OCI-LY7 (cell line): ENCODE data around the gene SCN8A. TPM values are rescaled to one million over a fixed set of nuclear protein-coding genes. Genes with fewer than 3 reads are reported as not detected.

Experiments
- BruUV-seq: library from RNA; stranded (reverse); fragments of 400-500 nt; replicated peaks from 2 replicates; lab custom pipeline; 2021; lab: Mats Ljungman, UMichigan
- CTCF ChIA-PET: fragments of 300-600 bp; sonication (Branson Sonifier 250); formaldehyde crosslinking; loops from one replicate; lab custom pipeline; 2022; ENCODE audit warnings: antibody characterized with exemption; ENCODE audit not compliant: unreplicated experiment; lab: Charles Lee
- POLR2A ChIA-PET: fragments of 300-600 bp; sonication (Branson Sonifier 250); formaldehyde crosslinking; loops from one replicate; lab custom pipeline; 2022; ENCODE audit warnings: antibody characterized with exemption; lab: Charles Lee
- DNase-seq: peaks from one replicate; pipeline ENCODE4 v3.0.0-alpha.2; 2015; ENCODE audit warnings: low spot score
- H2AFZ ChIP-seq: fragments of 200-600 bp; sonication (generic), shearing (Covaris generic); 2 replicates; pipeline ENCODE4 v1.6.1; 2014; ENCODE audit warnings: mild to moderate bottlenecking, antibody characterized with exemption, low read length, moderate library complexity
- H3K27ac ChIP-seq: fragments of 200-600 bp; sonication (generic); 2 replicates; pipeline ENCODE4 v1.5.1; 2014; ENCODE audit warnings: mixed run types, low read depth, mild to moderate bottlenecking, moderate library complexity, low read length, inconsistent platforms; ENCODE audit not compliant: poor library complexity, severe bottlenecking
- H3K36me3 ChIP-seq: fragments of 200-600 bp; sonication (generic); 2 replicates; pipeline ENCODE4 v1.6.1; 2014; ENCODE audit warnings: mild to moderate bottlenecking, antibody characterized with exemption, low read length, moderate library complexity, mixed read lengths; ENCODE audit not compliant: insufficient read depth
- H3K4me1 ChIP-seq: fragments of 200-600 bp; sonication (generic); 2 replicates; pipeline ENCODE4 v1.5.1; 2014; ENCODE audit warnings: mild to moderate bottlenecking, low read length; ENCODE audit not compliant: insufficient read depth, poor library complexity, severe bottlenecking
- H3K4me2 ChIP-seq: fragments of 200-600 bp; sonication (generic); 2 replicates; pipeline ENCODE4 v1.6.1; 2014; ENCODE audit warnings: mild to moderate bottlenecking, low read length
- H3K4me3 ChIP-seq: fragments of 200-600 bp; sonication (generic); 2 replicates; pipeline ENCODE4 v1.5.1; 2014; ENCODE audit warnings: mild to moderate bottlenecking, low read depth, low read length; ENCODE audit not compliant: poor library complexity, severe bottlenecking
- H3K79me2 ChIP-seq: fragments of 200-600 bp; sonication (generic); 2 replicates; pipeline ENCODE4 v1.6.1; 2016; ENCODE audit warnings: low read depth, mild to moderate bottlenecking, low read length, moderate library complexity, mixed read lengths; ENCODE audit not compliant: insufficient read depth
- H3K9me2 ChIP-seq: fragments of 200-600 bp; sonication (generic); 2 replicates; pipeline ENCODE4 v1.6.1; 2016; ENCODE audit warnings: mild to moderate bottlenecking, low read length, mixed read lengths; ENCODE audit not compliant: insufficient read depth
- H3K9me3 ChIP-seq: fragments of 200-600 bp; sonication (generic); 2 replicates; pipeline ENCODE4 v1.6.1; 2014; ENCODE audit warnings: mild to moderate bottlenecking, mixed run types, low read length, mixed read lengths
- H4K20me1 ChIP-seq: fragments of 200-600 bp; sonication (generic); 2 replicates; pipeline ENCODE4 v1.6.1; 2014; ENCODE audit warnings: mild to moderate bottlenecking, antibody characterized with exemption, low read length, moderate library complexity, mixed read lengths; ENCODE audit not compliant: insufficient read depth
- CTCF ChIP-seq: fragments of 200-600 bp; sonication (generic); conservative IDR thresholded peaks from 2 replicates; pipeline ENCODE4 v1.5.1; 2014; ENCODE audit warnings: mild to moderate bottlenecking, antibody characterized with exemption, low read length, moderate library complexity, mixed read lengths
- EZH2phosphoT487 ChIP-seq: fragments of 200-600 bp; sonication (generic); IDR thresholded peaks from 2 replicates; pipeline ENCODE4 v1.6.1; 2018; ENCODE audit warnings: low read depth, borderline replicate concordance, mild to moderate bottlenecking, mixed run types, antibody characterized with exemption, low read length, moderate library complexity, mixed read lengths
- intact Hi-C: fragments of 100-400 bp; cut with micrococcal nuclease; formaldehyde crosslinking; loops from one replicate; pipeline ENCODE4 v1.10.0; 2022; ENCODE audit not compliant: unreplicated experiment
- total RNA-seq, 2 experiments: library from RNA; depleted of rRNA in 1 of 2; stranded (reverse); fragments of >200 nt in 1 of 2; shearing (Covaris generic) in 1 of 2; gene quantifications; 2 replicates each; pipeline ENCODE4 v1.2.3, GENCODE V29; 2014 to 2022

SCN8A gene
- total RNA-seq, 2 experiments from 2014 or later, result 0.88 to 2.6 TPM

GRCh38 chr12:51825216-51825615 lies 234.2 kb downstream of the SCN8A start:
- no peaks in the 10 kb centered on the region for H3K79me2 ChIP-seq
- no peaks in the 10 kb centered on the region for H3K36me3 ChIP-seq
- H3K27ac ChIP-seq, result no peak overlapping the region
- no peaks in the 10 kb centered on the region for H3K9me2 ChIP-seq
- intact Hi-C loops, result no loop called here
- no peak for DNase-seq
- H3K4me1 ChIP-seq, result no peaks in the 10 kb centered on the region
- no peak overlapping the region for H3K4me3 ChIP-seq
- POLR2A ChIA-PET, result interaction anchor here (0.7 kb wide), 1 partner anchor 475 kb away, joined by 3 read pairs; no protein-coding TSS in a partner anchor
- CTCF ChIA-PET, result no interaction called here
- no peak overlapping the region for H3K4me2 ChIP-seq
- H3K9me3 ChIP-seq, result no peaks in the 10 kb centered on the region
- TF ChIP-seq CTCF, result no peak
- TF ChIP-seq EZH2phosphoT487, result no peak
- BruUV-seq, result no TSS peak
- H2AFZ ChIP-seq, result no peak overlapping the region
- H4K20me1 ChIP-seq, result no peaks in the 10 kb centered on the region

GRCh38 chr12:51826881-51827280 lies 235.8 kb downstream of the SCN8A start:
- no peak overlapping the region for H3K27ac ChIP-seq
- no peaks in the 10 kb centered on the region for H4K20me1 ChIP-seq
- no peaks in the 10 kb centered on the region for H3K4me1 ChIP-seq
- no TSS peak for BruUV-seq
- no peaks in the 10 kb centered on the region for H3K79me2 ChIP-seq
- H3K9me3 ChIP-seq, result no peaks in the 10 kb centered on the region
- TF ChIP-seq EZH2phosphoT487, result no peak
- no peak for TF ChIP-seq CTCF
- no peak overlapping the region for H3K4me2 ChIP-seq
- ChIA-PET POLR2A (no interaction called here), CTCF (no interaction called here)
- H3K9me2 ChIP-seq, result no peaks in the 10 kb centered on the region
- intact Hi-C loops, result no loop called here
- no peak for DNase-seq
- H2AFZ ChIP-seq, result no peak overlapping the region
- H3K4me3 ChIP-seq, result no peak overlapping the region
- H3K36me3 ChIP-seq, result no peaks in the 10 kb centered on the region

- Histone ChIP-seq H3K9me2 (no peaks in the 10 kb centered on the region), H4K20me1 (no peaks in the 10 kb centered on the region), H2AFZ (no peak overlapping the region), H3K36me3 (no peaks in the 10 kb centered on the region), H3K79me2 (no peaks in the 10 kb centered on the region), H3K4me2 (no peak overlapping the region), H3K4me3 (no peak overlapping the region), H3K4me1 (peaks cover 9% of the 10 kb centered on the region), H3K27ac (no peak overlapping the region), H3K9me3 (no peaks in the 10 kb centered on the region)
- no peak for DNase-seq
- TF ChIP-seq CTCF, result no peak
- no peak for TF ChIP-seq EZH2phosphoT487
- ChIA-PET POLR2A (no interaction called here), CTCF (no interaction called here)
- intact Hi-C loops, result no loop called here
- BruUV-seq, result no TSS peak
These were observed 237.1 kb downstream of the SCN8A start for GRCh38 chr12:51827925-51828818.
